ENCODE data around the gene ROR2. TPM values are rescaled to one million over a fixed set of nuclear protein-coding genes. Genes with fewer than 3 reads are reported as not detected.

ROR2 gene
- total RNA-seq, 4 donors from 2014 or later, result 1.8 to 4.2 (median 2.7) TPM

- H3K4me1 ChIP-seq, result no peaks in the 10 kb centered on the region
- WGBS, 2 donors, result 71 to 75% methylated on average over 4 of the region's 4 CpGs
- H3K9me3 ChIP-seq, result no peaks in the 10 kb centered on the region
- no peaks in the 10 kb centered on the region for H3K36me3 ChIP-seq
- H3K4me3 ChIP-seq, result no peak overlapping the region
- TF ChIP-seq POLR2A (IDR thresholded peaks at IDR 0.05) (no peak), CTCF (IDR thresholded peaks at IDR 0.05) (no peak), EP300 (IDR thresholded peaks at IDR 0.05) (no peak)
- H3K27ac ChIP-seq, result no peak overlapping the region
- no peaks in the 10 kb centered on the region for H3K27me3 ChIP-seq
- no peak for DNase-seq (ENCODE audit: low spot score in 2 of 2)
Observed at GRCh38 chr9:91582181-91582580, 367.8 kb downstream of the ROR2 start.

- Histone ChIP-seq H3K4me3 (no peak overlapping the region), H3K27ac (no peak overlapping the region), H3K9me3 (no peaks in the 10 kb centered on the region), H3K27me3 (no peaks in the 10 kb centered on the region), H3K36me3 (no peaks in the 10 kb centered on the region), H3K4me1 (no peaks in the 10 kb centered on the region)
- DNase-seq (ENCODE audit: low spot score in 2 of 2), result no peak
- no peak for TF ChIP-seq EP300 (IDR thresholded peaks at IDR 0.05)
- no peak for TF ChIP-seq CTCF (IDR thresholded peaks at IDR 0.05)
- TF ChIP-seq POLR2A (IDR thresholded peaks at IDR 0.05), result no peak
- WGBS, 2 donors, result 64 to 72% methylated on average over 2 of the region's 2 CpGs
Observed at GRCh38 chr9:91580136-91580535, 369.9 kb downstream of the ROR2 start.

- TF ChIP-seq POLR2A (IDR thresholded peaks at IDR 0.05), result no peak
- no peak for TF ChIP-seq EP300 (IDR thresholded peaks at IDR 0.05)
- no peak for TF ChIP-seq CTCF (IDR thresholded peaks at IDR 0.05)
- Histone ChIP-seq H3K9me3 (no peaks in the 10 kb centered on the region), H3K4me1 (no peaks in the 10 kb centered on the region), H3K27ac (no peak overlapping the region), H3K4me3 (no peak overlapping the region), H3K36me3 (no peaks in the 10 kb centered on the region), H3K27me3 (no peaks in the 10 kb centered on the region)
- 69 to 87% methylated on average over 2 of the region's 2 CpGs for WGBS, 2 donors
- DNase-seq (ENCODE audit: low spot score in 2 of 2), result no peak
Observed at GRCh38 chr9:91578911-91579310, 371.1 kb downstream of the ROR2 start.

- 34 to 41% methylated on average over 6 of the region's 6 CpGs for WGBS, 2 donors
- TF ChIP-seq POLR2A (IDR thresholded peaks at IDR 0.05) (no peak), CTCF (IDR thresholded peaks at IDR 0.05) (no peak), EP300 (IDR thresholded peaks at IDR 0.05) (no peak)
- DNase-seq (ENCODE audit: low spot score in 2 of 2), result no peak
- Histone ChIP-seq H3K36me3 (no peaks in the 10 kb centered on the region), H3K4me1 (no peaks in the 10 kb centered on the region), H3K9me3 (no peaks in the 10 kb centered on the region), H3K27ac (no peak overlapping the region), H3K27me3 (no peaks in the 10 kb centered on the region), H3K4me3 (no peak overlapping the region)
Observed at GRCh38 chr9:91577633-91578061, 372.4 kb downstream of the ROR2 start.

- H3K4me1 ChIP-seq, result no peaks in the 10 kb centered on the region
- no peak for DNase-seq (ENCODE audit: low spot score in 2 of 2)
- no peaks in the 10 kb centered on the region for H3K36me3 ChIP-seq
- no peaks in the 10 kb centered on the region for H3K27me3 ChIP-seq
- no peak overlapping the region for H3K27ac ChIP-seq
- H3K9me3 ChIP-seq, result peaks cover 0 to 22% (median 0%) of the 10 kb centered on the region in 4 donors
- TF ChIP-seq EP300 (IDR thresholded peaks at IDR 0.05), result no peak
- TF ChIP-seq POLR2A (IDR thresholded peaks at IDR 0.05), result no peak
- no peak for TF ChIP-seq CTCF (IDR thresholded peaks at IDR 0.05)
- H3K4me3 ChIP-seq, result no peak overlapping the region
- 82 to 83% methylated on average over 5 of the region's 5 CpGs for WGBS, 2 donors
Observed at GRCh38 chr9:91572811-91573210, 377.2 kb downstream of the ROR2 start.
